ENCODE data around the gene DDX17.

DDX17 gene

GRCh38 chr22:38465673-38466490 is 40.2 kb downstream of the DDX17 start:
- no peak for DNase-seq (ENCODE audit: extremely low read depth, low read depth)
- TF ChIP-seq, protein P1, sequence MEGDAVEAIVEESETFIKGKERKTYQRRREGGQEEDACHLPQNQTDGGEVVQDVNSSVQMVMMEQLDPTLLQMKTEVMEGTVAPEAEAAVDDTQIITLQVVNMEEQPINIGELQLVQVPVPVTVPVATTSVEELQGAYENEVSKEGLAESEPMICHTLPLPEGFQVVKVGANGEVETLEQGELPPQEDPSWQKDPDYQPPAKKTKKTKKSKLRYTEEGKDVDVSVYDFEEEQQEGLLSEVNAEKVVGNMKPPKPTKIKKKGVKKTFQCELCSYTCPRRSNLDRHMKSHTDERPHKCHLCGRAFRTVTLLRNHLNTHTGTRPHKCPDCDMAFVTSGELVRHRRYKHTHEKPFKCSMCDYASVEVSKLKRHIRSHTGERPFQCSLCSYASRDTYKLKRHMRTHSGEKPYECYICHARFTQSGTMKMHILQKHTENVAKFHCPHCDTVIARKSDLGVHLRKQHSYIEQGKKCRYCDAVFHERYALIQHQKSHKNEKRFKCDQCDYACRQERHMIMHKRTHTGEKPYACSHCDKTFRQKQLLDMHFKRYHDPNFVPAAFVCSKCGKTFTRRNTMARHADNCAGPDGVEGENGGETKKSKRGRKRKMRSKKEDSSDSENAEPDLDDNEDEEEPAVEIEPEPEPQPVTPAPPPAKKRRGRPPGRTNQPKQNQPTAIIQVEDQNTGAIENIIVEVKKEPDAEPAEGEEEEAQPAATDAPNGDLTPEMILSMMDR (IDR thresholded peaks at IDR 0.05; ENCODE audit: low read depth, low read length) = no peak

DNA sequence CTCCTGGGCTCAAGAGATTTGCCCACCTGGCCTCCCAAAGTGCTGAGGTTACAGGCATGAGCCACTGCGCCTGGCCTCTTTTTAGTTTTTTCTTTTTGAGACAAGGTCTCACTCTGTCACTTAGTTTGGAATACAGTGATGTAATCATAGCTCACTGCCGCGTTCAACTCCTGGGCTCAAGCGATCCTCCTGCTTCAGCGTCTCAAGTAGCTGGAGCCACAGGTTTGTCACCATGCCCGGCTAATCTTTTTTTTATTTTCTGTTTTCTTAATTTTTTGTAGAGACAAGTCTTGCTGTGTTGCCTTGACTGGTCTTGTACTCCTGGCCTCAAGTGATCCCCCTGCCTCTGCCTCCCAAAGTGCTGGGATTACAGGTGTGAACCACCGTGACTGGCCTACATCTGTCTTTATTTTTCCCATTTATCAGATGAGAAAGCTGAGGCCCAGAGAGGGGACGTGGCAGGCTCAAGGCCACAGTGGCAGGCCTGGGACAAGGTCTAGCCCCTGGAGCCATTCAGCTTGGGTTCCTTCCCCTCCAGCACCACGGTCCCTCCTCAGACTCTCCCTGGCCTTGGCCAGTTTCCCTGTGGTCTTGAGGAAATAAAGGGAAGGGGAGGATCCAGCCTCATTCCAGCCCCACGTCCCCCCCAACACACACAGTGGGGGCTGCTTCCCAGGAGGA is 41.0 kb downstream of the DDX17 start:
- no peak for DNase-seq (ENCODE audit: extremely low read depth, low read depth)
- TF ChIP-seq, protein P1 (IDR thresholded peaks at IDR 0.05; ENCODE audit: low read depth, low read length) = no peak

DNA sequence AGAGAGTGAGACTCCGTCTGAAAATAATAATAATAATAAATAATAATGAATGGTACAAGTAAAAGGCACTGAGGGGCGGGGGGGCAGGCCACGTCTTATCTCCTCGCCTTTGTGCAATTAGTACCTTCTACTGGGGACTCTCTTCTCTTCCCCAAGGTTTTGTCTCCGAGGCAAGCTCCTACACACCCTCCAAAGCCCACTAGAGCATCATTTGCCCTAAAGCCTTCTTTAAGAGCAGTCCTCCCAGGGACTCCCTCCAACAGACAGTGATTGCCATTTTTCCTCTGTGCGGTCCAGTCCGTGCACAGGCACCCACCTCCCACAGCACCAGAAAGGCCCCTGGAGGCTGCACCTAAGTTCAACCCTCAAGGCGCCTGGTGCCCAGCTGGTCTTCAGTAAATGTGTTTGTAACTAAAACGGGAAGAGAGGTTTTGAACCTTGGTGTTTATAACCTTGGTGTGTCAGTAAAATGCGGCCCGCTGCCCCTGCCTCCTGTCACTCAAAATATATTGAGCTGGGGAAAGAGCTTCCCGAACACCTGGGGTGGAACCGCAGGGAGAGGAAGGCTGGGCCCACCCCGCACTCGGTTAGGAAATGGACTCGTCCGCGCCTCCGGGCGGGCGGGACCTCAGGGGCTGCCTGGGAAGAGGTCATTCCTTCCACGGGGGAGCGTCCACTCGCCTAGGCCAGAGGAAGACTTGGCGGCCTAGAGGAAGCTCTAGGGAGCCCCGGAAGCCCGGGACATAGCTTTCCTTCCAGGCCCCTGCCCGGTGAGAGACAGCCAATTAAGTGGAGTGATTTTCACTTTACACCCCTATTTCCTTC is 42.9 kb downstream of the DDX17 start:
- TF ChIP-seq, protein P1 (IDR thresholded peaks at IDR 0.05; ENCODE audit: low read depth, low read length) = no peak
- no peak for DNase-seq (ENCODE audit: extremely low read depth, low read depth)

DNA sequence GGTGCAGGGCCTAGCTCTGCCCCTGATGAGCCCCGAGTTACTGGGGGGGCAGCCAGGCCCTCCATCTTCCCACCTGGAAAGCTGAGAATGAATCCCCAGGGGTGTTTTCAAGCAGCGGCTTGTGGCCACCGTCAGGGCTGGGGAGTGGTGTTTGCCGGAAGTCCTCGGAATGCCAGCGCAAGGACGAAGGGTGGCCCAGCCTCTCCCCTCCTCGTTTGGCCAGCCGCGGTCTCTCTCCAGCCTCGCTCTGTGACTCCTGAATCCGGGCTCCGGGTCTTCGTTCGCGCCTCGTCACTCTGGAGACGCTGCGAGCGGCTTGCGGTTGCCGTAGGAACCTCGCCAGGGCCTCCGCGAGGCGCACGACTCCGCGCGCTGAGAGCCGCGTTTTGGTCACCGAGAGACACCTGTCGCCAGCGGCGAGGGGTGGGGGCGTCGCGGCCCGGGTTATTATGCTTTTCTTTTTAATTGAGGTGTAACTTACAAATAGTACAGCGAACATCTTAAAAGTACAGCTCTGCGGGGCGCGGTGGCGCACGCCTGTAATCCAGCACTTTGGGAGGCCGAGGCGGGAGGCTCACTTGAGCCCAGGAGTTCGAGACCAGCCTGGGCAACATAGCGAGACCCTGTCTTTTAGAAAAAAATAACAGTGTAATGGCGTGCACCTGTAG is 44.6 kb downstream of the DDX17 start:
- peak; percentile 41 for DNase-seq (ENCODE audit: extremely low read depth, low read depth)
- TF ChIP-seq, protein P1 (IDR thresholded peaks at IDR 0.05; ENCODE audit: low read depth, low read length) = no peak

GRCh38 chr22:38461057-38461413 is 45.1 kb downstream of the DDX17 start:
- no peak for DNase-seq (ENCODE audit: extremely low read depth, low read depth)
- TF ChIP-seq, protein P1 (IDR thresholded peaks at IDR 0.05; ENCODE audit: low read depth, low read length) = no peak

GRCh38 chr22:38460426-38460840 is 45.7 kb downstream of the DDX17 start:
- TF ChIP-seq, protein P1 (IDR thresholded peaks at IDR 0.05; ENCODE audit: low read depth, low read length) = no peak
- no peak for DNase-seq (ENCODE audit: extremely low read depth, low read depth)
